ENCODE results near the gene RASGEF1C. TPM values are rescaled to one million over a fixed set of nuclear protein-coding genes. Genes with fewer than 3 reads are reported as not detected.

Gene RASGEF1C
- total and polyA plus RNA-seq, 2 of the 13 experiments (the other 11 are each of a cell fraction or from before 2014, with no cell fraction given), result not detected

DNA sequence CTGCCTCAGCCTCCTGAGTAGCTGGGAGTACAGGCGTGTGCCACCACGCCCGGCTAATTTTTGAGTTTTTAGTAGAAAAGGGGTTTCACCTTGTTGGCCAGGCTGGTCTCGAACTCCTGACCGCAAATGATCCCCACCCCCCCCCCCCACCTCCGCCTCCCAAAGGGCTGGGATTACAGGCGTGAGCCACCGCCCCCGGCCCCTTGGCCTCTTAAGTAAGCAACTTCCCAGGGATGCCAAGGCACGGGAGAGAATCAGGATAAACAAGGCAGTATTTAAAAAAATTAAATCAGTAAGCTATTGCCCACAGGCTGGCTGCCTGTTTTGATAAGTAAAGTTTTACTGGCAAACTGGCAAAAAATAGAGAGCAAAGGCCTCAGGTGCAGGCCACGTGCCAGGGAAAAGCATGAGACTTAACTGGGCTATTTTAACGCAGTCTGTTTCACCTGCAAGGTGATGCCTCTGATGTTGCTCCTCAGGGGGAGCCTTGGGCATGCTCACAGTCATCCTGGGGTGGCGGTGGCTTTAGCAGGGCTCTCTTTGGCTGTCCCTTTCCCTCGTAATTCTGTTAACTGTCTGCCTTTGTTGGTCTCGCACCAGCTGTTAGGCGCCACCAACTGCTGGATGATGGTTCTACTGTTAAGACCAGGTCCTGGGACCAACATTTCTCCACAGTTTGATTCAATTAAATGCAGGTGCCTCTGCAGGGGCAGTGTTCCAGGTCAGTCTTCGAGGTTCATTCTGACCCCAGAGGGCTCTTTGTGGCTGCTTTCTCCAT, 118.1 kb downstream of the RASGEF1C start (continued):
- TF ChIP-seq STAG1 (CRISPR knock-in tag; IDR thresholded peaks at IDR 0.05) (peak; percentile 58), ZNF720 (CRISPR knock-in tag; IDR thresholded peaks at IDR 0.05) (no peak), ZSCAN31 (CRISPR knock-in tag; IDR thresholded peaks at IDR 0.05; ENCODE audit: low read depth) (no peak)
- TF ChIP-seq, protein P1, sequence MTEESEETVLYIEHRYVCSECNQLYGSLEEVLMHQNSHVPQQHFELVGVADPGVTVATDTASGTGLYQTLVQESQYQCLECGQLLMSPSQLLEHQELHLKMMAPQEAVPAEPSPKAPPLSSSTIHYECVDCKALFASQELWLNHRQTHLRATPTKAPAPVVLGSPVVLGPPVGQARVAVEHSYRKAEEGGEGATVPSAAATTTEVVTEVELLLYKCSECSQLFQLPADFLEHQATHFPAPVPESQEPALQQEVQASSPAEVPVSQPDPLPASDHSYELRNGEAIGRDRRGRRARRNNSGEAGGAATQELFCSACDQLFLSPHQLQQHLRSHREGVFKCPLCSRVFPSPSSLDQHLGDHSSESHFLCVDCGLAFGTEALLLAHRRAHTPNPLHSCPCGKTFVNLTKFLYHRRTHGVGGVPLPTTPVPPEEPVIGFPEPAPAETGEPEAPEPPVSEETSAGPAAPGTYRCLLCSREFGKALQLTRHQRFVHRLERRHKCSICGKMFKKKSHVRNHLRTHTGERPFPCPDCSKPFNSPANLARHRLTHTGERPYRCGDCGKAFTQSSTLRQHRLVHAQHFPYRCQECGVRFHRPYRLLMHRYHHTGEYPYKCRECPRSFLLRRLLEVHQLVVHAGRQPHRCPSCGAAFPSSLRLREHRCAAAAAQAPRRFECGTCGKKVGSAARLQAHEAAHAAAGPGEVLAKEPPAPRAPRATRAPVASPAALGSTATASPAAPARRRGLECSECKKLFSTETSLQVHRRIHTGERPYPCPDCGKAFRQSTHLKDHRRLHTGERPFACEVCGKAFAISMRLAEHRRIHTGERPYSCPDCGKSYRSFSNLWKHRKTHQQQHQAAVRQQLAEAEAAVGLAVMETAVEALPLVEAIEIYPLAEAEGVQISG (CRISPR knock-in tag; IDR thresholded peaks at IDR 0.05), result 0 out of 2 replicates have a peak, but pooled peaks have one; percentile 23

DNA sequence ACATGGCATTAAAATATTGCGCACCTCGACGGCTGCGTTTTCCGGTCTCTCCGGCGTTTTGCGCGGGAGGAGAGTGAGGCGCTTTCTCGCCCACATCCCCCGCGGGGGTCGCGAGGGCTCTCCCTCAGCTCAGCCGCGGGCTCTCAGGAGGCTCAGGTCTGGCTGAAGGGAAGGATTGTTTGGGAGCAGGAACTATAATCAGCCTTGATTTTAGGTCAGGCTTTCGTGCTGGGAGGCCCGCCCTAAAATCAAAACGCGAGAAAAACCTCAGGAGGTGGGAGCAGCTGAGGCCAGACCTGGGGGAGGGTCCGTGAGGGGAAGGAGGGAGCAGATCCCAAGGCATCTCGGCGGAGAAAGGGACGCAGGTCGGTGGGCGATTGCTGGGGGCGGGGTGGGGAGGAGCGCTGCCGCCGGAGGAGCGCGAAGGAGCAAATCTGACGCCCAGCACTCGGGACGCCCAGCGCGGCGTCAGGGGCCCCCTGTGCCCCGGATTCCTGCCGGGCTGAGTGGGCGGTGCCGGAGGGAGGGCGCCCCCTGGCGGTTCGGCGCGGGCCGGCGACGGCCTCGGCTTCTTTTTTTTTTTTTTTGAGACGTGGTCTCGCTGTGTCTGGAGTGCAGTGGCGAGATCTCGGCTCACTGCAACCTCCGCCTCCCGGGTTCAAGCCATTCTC, 118.8 kb downstream of the RASGEF1C start:
- Histone ChIP-seq H4K20me1 (ENCODE audit: insufficient read depth, low read length) (no peaks in the 10 kb centered on the region), H3K79me2 (ENCODE audit: insufficient read depth, low read length) (no peaks in the 10 kb centered on the region), H3K36me3 (replicated peaks in 1 of 2; ENCODE audit: control insufficient read depth in 1 of 2, insufficient read depth in 2 of 2, low read length in 2 of 2) (no peaks in the 10 kb centered on the region), H2AFZ (ENCODE audit: low read length) (peak overlapping the region; percentile 50), H3K4me3 (replicated peaks in 1 of 3; ENCODE audit: insufficient read depth in 1 of 3, low read depth in 2 of 3, low read length in 3 of 3) (peak overlapping the region; percentile 34 to 59 (median 52); a peak in 4 of 6 replicates), H3K4me1 (ENCODE audit: insufficient read depth, low read length) (peaks cover 14% of the 10 kb centered on the region; the same call in 1 of the 2 replicates), H3K27ac (ENCODE audit: extremely low read length, insufficient read depth, low read length) (no peak overlapping the region), H3K9me3 (ENCODE audit: low read length) (no peaks in the 10 kb centered on the region), H3K27me3 (ENCODE audit: control insufficient read depth in 1 of 2, insufficient read depth in 2 of 2, low read length in 2 of 2) (peaks cover 1 to 4% of the 10 kb centered on the region in 2 experiments; a peak in 3 of 5 replicates), H3K4me2 (ENCODE audit: low read depth, low read length) (peak overlapping the region; percentile 62), H3K9ac (ENCODE audit: insufficient read depth, low read depth, low read length) (peak overlapping the region; percentile 34; the same call in 1 of the 2 replicates)
- intact Hi-C loops (cut with micrococcal nuclease; ENCODE audit: unreplicated experiment), result loop anchor here (1.0 to 2.0 kb wide), 3 partner anchors 181 to 327 kb away; partner anchors contain the start of gene MRNIP
- FAIRE-seq (no peak), DNase-seq (ENCODE audit: low spot score) (peak; percentile 36), ATAC-seq (peak; percentile 82)
- BruUV-seq (replicated peaks), result no TSS peak
- ChIA-PET CTCF (ENCODE audit: low intra/inter-chr PET ratio, low total read pairs) (interaction anchor here (0.6 to 1.6 kb wide), 2 partner anchors 85 to 219 kb away, joined by 3 to 5 read pairs; no protein-coding TSS in a partner anchor), POLR2A (no interaction called here)
- 36% methylated on average over 35 of the region's 58 CpGs for WGBS (ENCODE audit: low lambda C conversion rate)
- in situ Hi-C loops (cut with HindIII; ENCODE audit: extremely low pct_ligation_motif_present, low pct_unique_long_range_greater_than_20kb), result loop anchor here (25.0 kb wide), 1 partner anchor 328 kb away; no protein-coding TSS in a partner anchor
- TF ChIP-seq RORA (CRISPR knock-in tag; IDR thresholded peaks at IDR 0.05), result no peak
- TF ChIP-seq CBX1 (IDR thresholded peaks at IDR 0.05; ENCODE audit: low read depth), result no peak
- no peak for TF ChIP-seq ZSCAN29 (CRISPR knock-in tag; conservative IDR thresholded peaks at IDR 0.05)
- 0 out of 2 replicates have a peak, but pooled peaks have one; percentile 14 for TF ChIP-seq FOSL2 (CRISPR knock-in tag; IDR thresholded peaks at IDR 0.05)
- TF ChIP-seq, protein P2, sequence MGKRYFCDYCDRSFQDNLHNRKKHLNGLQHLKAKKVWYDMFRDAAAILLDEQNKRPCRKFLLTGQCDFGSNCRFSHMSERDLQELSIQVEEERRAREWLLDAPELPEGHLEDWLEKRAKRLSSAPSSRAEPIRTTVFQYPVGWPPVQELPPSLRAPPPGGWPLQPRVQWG (CRISPR knock-in tag; IDR thresholded peaks at IDR 0.05; ENCODE audit: borderline replicate concordance, low read depth), result no peak
- TF ChIP-seq HOXA3 (CRISPR knock-in tag; IDR thresholded peaks at IDR 0.05), result peak; percentile 64; the same call in 1 of the 2 replicates
- TF ChIP-seq, protein P3, sequence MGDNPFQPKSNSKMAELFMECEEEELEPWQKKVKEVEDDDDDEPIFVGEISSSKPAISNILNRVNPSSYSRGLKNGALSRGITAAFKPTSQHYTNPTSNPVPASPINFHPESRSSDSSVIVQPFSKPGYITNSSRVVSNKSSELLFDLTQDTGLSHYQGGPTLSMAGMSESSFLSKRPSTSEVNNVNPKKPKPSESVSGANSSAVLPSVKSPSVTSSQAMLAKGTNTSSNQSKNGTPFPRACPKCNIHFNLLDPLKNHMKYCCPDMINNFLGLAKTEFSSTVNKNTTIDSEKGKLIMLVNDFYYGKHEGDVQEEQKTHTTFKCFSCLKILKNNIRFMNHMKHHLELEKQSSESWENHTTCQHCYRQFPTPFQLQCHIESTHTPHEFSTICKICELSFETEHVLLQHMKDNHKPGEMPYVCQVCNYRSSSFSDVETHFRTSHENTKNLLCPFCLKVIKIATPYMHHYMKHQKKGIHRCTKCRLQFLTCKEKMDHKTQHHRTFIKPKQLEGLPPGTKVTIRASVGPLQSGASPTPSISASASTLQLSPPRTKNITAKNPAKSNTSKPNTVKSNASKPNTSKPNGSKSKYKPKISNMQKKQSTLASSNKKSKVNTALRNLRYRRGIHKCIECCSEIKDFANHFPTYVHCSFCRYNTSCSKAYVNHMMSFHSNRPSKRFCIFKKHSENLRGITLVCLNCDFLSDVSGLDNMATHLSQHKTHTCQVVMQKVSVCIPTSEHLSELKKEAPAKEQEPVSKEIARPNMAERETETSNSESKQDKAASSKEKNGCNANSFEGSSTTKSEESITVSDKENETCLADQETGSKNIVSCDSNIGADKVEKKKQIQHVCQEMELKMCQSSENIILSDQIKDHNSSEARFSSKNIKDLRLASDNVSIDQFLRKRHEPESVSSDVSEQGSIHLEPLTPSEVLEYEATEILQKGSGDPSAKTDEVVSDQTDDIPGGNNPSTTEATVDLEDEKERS (CRISPR knock-in tag; IDR thresholded peaks at IDR 0.05), result no peak
- TF ChIP-seq PHF21A (CRISPR knock-in tag; IDR thresholded peaks at IDR 0.05), result 0 out of 2 replicates have a peak, but pooled peaks have one; percentile 40
